Hematopoietic multipotent progenitor cell treated with erythropoietin and hydrocortisone succinate and interleukin-3 and kit ligand, for 6 days (in vitro differentiated cells): ENCODE data around the gene MDH1B.

Source experiments
- DNase-seq: peaks from one replicate; pipeline ENCODE4 v3.0.0-alpha.2; 2015

The MDH1B gene

DNA sequence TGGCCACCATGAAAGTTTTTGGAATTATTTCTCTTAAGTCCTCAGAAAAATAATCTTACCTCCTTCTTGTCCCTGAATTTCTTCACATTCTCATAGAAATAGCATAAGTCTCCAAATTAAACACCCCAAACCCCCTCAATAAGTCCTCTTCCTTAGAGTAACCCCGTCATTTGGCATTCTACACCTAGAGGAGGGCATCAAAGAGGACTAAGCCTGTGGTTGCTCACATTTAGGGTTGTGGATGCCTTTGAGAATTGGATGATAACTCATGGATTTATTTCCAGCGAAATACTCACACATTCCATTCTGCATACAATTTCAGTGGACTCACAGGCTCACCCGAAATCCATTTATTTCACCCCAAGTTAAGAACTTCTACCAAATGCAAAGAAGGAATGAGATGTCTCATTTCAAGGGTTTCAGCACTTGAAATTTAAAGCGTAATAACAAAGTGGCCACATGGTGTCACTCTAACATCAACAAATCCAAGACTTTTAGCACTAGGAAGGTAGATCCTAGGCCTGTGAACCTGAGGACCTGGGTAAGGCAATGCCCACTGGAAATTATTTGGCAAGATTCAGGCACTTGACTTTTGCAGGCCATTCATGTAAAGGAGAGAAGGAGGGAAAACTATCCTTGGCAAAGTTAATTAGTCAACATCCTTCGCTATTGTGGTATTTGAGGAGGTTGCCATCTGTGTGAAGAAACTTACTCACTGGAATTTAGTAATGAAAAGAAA, 71.6 kb downstream of the MDH1B start:
- DNase-seq = peak; percentile 80

- no peak for DNase-seq
These were observed 72.2 kb downstream of the MDH1B start for GRCh38 chr2:206692971-206693370.

- peak; percentile 3 for DNase-seq
These were observed 76.1 kb downstream of the MDH1B start for GRCh38 chr2:206688990-206689389.

- no peak for DNase-seq
These were observed 76.7 kb downstream of the MDH1B start for GRCh38 chr2:206688453-206688852.
